Activated CD8-positive, alpha-beta T cell treated with anti-CD3 and anti-CD28 coated beads for 36 hours (primary cell): ENCODE results near the gene CKAP2L. TPM values are rescaled to one million over a fixed set of nuclear protein-coding genes. Genes with fewer than 3 reads are reported as not detected.

Source experiments
- ATAC-seq: fragments of 200-7000 bp; cut with Tn5 transposase; one replicate; pipeline ENCODE4 v1.10.0; 2021; ENCODE audit warnings: mild to moderate bottlenecking, moderate library complexity
- CTCF ChIA-PET: fragments of 350-600 bp; sonication (Branson Sonifier 250); formaldehyde crosslinking; loops from one replicate; lab custom pipeline; 2021; ENCODE audit warnings: antibody characterized with exemption; lab: Charles Lee
- POLR2A ChIA-PET: fragments of 350-600 bp; sonication (Branson Sonifier 250); formaldehyde crosslinking; loops from one replicate; lab custom pipeline; 2021; ENCODE audit warnings: antibody characterized with exemption; lab: Charles Lee
- DNase-seq: peaks from one replicate; pipeline ENCODE4 v3.0.0-alpha.2; 2020
- H3K27ac Mint-ChIP-seq: one replicate; pipeline ENCODE4 v1.8.0; 2021; ENCODE audit warnings: mild to moderate bottlenecking, mixed read lengths
- H3K27me3 Mint-ChIP-seq: one replicate; pipeline ENCODE4 v1.8.0; 2021; ENCODE audit warnings: mixed read lengths
- H3K36me3 Mint-ChIP-seq: one replicate; pipeline ENCODE4 v1.8.0; 2021; ENCODE audit warnings: low read depth, mixed read lengths
- H3K4me1 Mint-ChIP-seq: one replicate; pipeline ENCODE4 v1.8.0; 2021; ENCODE audit warnings: low read depth, mixed read lengths
- H3K4me3 Mint-ChIP-seq: one replicate; pipeline ENCODE4 v1.8.0; 2021; ENCODE audit warnings: mild to moderate bottlenecking, moderate library complexity, mixed read lengths
- H3K9me3 Mint-ChIP-seq: one replicate; pipeline ENCODE4 v1.8.0; 2021; ENCODE audit warnings: mixed read lengths
- CTCF ChIP-seq: fragments of 200-600 bp; IDR thresholded peaks from one replicate; pipeline ENCODE4 v1.8.0; 2022; ENCODE audit warnings: antibody characterized with exemption, mild to moderate bottlenecking
- intact Hi-C: fragments of 100-400 bp; cut with micrococcal nuclease; formaldehyde crosslinking; loops from one replicate; pipeline ENCODE4 v1.10.0; 2022
- total RNA-seq, 2 experiments: library from RNA; stranded (reverse); gene quantifications; one replicate each; pipeline ENCODE4 v1.2.3, GENCODE V29; 2021

The CKAP2L gene
- total RNA-seq, 2 experiments from 2014 or later: 24.5 to 30.5 TPM

DNA sequence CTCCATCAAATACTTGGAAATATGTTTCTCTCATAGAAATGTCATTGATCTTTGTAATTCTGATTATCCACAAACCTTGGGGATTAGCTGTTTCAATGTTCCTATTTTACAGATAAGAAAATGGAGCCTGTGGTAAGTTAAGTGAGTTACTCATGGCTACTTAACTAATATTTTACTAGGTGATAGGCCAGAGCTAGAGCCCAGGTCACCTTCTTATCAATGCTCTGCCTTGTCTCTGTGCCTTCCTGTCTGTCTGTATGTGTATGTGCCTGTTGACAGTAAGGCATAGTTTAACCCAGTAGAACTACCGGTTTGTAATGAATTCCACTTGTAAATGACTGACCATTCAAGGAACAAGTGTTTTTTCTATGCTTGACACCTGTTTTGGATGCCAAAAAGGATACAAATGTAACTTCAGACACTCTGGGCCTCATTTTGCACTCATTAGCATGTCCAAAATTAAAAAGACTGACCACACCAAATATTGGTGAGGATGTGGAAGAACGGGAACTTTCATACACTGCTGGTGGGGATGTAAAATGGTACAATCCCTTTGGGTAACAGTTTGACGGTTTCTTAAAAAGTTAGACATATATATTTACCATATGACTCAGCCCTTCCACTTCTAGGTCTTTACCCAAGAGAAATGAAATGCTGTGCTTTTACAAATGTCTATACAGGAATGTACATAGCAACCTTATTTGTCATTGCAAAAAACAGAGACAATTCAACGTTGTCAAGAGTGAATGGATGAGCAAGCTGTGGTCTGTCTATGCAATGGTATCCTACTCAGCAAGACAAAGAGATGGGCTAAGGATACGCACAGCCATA lies 39.5 kb upstream of the CKAP2L start:
- Mint-ChIP-seq H3K27ac (peak overlapping the region; percentile 76), H3K9me3 (peaks cover 6% of the 10 kb centered on the region), H3K4me3 (no peak overlapping the region), H3K4me1 (peaks cover 23% of the 10 kb centered on the region), H3K27me3 (no peaks in the 10 kb centered on the region), H3K36me3 (no peaks in the 10 kb centered on the region)
- ChIA-PET CTCF (interaction anchor here (0.8 to 1.4 kb wide), 3 partner anchors 55 to 82 kb away, joined by 3 to 5 read pairs (median 3); no protein-coding TSS in a partner anchor), POLR2A (no interaction called here)
- DNase-seq: no peak
- no peak for TF ChIP-seq CTCF
- intact Hi-C loops: no loop called here
- peak; percentile 75 for ATAC-seq

- H3K27ac Mint-ChIP-seq: no peak overlapping the region
- no peak overlapping the region for H3K4me3 Mint-ChIP-seq
- ATAC-seq (no peak), DNase-seq (no peak)
- POLR2A ChIA-PET: interaction anchor here (0.9 kb wide), 1 partner anchor 11 kb away, joined by 3 read pairs; no protein-coding TSS in a partner anchor
- no peaks in the 10 kb centered on the region for H3K27me3 Mint-ChIP-seq
- TF ChIP-seq CTCF: no peak
- intact Hi-C loops: no loop called here
- H3K9me3 Mint-ChIP-seq: no peaks in the 10 kb centered on the region
- CTCF ChIA-PET: interaction anchor here (0.9 to 1.6 kb wide), 4 partner anchors 52 to 141 kb away, joined by 3 to 4 read pairs (median 3); no protein-coding TSS in a partner anchor
- peaks cover 24% of the 10 kb centered on the region for H3K4me1 Mint-ChIP-seq
- H3K36me3 Mint-ChIP-seq: no peaks in the 10 kb centered on the region
Measured at GRCh38 chr2:112800881-112801583, 36.6 kb upstream of the CKAP2L start.

- Mint-ChIP-seq H3K9me3 (no peaks in the 10 kb centered on the region), H3K4me1 (peaks cover 22% of the 10 kb centered on the region), H3K27ac (peak overlapping the region; percentile 10), H3K27me3 (no peaks in the 10 kb centered on the region), H3K36me3 (no peaks in the 10 kb centered on the region), H3K4me3 (no peak overlapping the region)
- intact Hi-C loops: no loop called here
- ATAC-seq: peak; percentile 47
- no peak for DNase-seq
- ChIA-PET CTCF (no interaction called here), POLR2A (no interaction called here)
- TF ChIP-seq CTCF: no peak
Measured at GRCh38 chr2:112798979-112799975, 34.9 kb upstream of the CKAP2L start.

DNA sequence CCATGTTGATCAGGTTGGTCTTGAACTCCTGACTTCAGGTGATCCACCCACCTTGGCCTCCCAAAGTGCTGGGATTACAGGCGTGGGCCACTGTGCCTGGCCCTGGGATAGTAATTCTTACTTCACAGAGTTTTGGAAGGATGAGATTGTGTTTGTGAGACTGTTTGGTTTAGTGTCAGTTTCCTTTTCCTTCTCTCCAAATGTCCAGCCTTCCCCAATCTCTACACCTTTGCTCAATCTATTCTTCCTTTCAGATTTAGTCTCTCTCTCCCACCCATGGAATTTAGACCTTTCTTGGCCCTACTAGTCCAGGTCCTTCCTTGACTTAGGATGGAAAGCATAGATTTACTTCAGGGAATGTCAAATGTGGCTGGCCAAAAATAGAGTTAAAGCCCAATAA lies 32.1 kb upstream of the CKAP2L start:
- H3K4me1 Mint-ChIP-seq: peaks cover 18% of the 10 kb centered on the region
- intact Hi-C loops: no loop called here

More for the DNA sequence above, 32.1 kb upstream of the CKAP2L start:
- TF ChIP-seq CTCF: no peak
- H3K27me3 Mint-ChIP-seq: no peaks in the 10 kb centered on the region
- H3K4me3 Mint-ChIP-seq: no peak overlapping the region
- H3K36me3 Mint-ChIP-seq: no peaks in the 10 kb centered on the region
- no peak for ATAC-seq
- no peak for DNase-seq
- H3K27ac Mint-ChIP-seq: no peak overlapping the region
- H3K9me3 Mint-ChIP-seq: no peaks in the 10 kb centered on the region
- ChIA-PET CTCF (no interaction called here), POLR2A (no interaction called here)
